Endothelial cell of umbilical vein (primary cell): ENCODE results near the gene LIPM. TPM values are rescaled to one million over a fixed set of nuclear protein-coding genes. Genes with fewer than 3 reads are reported as not detected.

ENCODE experiments used
- BruUV-seq: library from RNA; stranded (reverse); fragments of 400-500 nt; replicated peaks from 2 replicates; lab custom pipeline; 2021; lab: Mats Ljungman, UMichigan
- CTCF ChIA-PET: fragments of 300-600, 350-600 bp; sonication (Branson Sonifier 250); formaldehyde crosslinking; loops from one replicate; lab custom pipeline; 2021; ENCODE audit warnings: antibody characterized with exemption, inconsistent platforms; lab: Charles Lee
- POLR2A ChIA-PET: fragments of 300-600, 350-600 bp; sonication (Branson Sonifier 250); formaldehyde crosslinking; loops from one replicate; lab custom pipeline; 2021; ENCODE audit warnings: antibody characterized with exemption, inconsistent platforms; lab: Charles Lee
- DNase-seq: peaks from one replicate; pipeline ENCODE4 v3.0.0-alpha.2; 2011; ENCODE audit warnings: low read depth, low spot score
- FAIRE-seq: peaks from 2 replicates; lab custom pipeline; 2011; peaks lifted over from hg19 to GRCh38; lab: Jason Lieb, UNC
- H2AFZ ChIP-seq: 2 replicates; pipeline ENCODE4 v1.6.0; 2012; ENCODE audit warnings: low read depth, low read length, control low read depth, inconsistent platforms
- H3K27ac ChIP-seq: 2 replicates; pipeline ENCODE4 v1.5.1; 2011; ENCODE audit warnings: low read depth, mild to moderate bottlenecking, control low read depth, low read length, moderate library complexity; ENCODE audit not compliant: insufficient read depth
- H3K27me3 ChIP-seq, 2 experiments: 2 replicates each; pipeline versions ENCODE4 v1.6.0 to v1.6.1; 2011; ENCODE audit warnings: low read length in 2 of 2, mixed read lengths in 1 of 2; ENCODE audit not compliant: control insufficient read depth in 2 of 2, insufficient read depth in 2 of 2
- H3K36me3 ChIP-seq, 2 experiments: 2 replicates in 1 of 2; 3 replicates in 1 of 2; pipeline ENCODE4 v1.5.1; 2011; ENCODE audit warnings: low read length in 2 of 2, mild to moderate bottlenecking in 1 of 2, moderate library complexity in 1 of 2; ENCODE audit not compliant: control insufficient read depth in 2 of 2, insufficient read depth in 2 of 2; ENCODE audit errors: extremely low read depth in 1 of 2
- H3K4me1 ChIP-seq: 3 replicates; pipeline ENCODE4 v1.5.1; 2011; ENCODE audit warnings: mild to moderate bottlenecking, low read length; ENCODE audit not compliant: control insufficient read depth, insufficient read depth; ENCODE audit errors: extremely low read depth
- H3K4me2 ChIP-seq: 2 replicates; pipeline ENCODE4 v1.6.1; 2011; ENCODE audit warnings: low read length, control low read depth, mixed read lengths; ENCODE audit not compliant: insufficient read depth
- H3K4me3 ChIP-seq, 3 experiments: fragments of 200-600 bp in 1 of 3; sonication (generic), shearing (Covaris generic) in 1 of 3; replicated peaks in 1 of 3; 2 replicates each; pipeline ENCODE4 v1.5.1; 2011 to 2016; ENCODE audit warnings: control low read depth in 3 of 3, low read length in 3 of 3, mild to moderate bottlenecking in 2 of 3, inconsistent platforms in 1 of 3, low read depth in 1 of 3, moderate library complexity in 1 of 3; ENCODE audit not compliant: insufficient read depth in 1 of 3
- H3K79me2 ChIP-seq: 2 replicates; pipeline ENCODE4 v1.6.0; 2012; ENCODE audit warnings: low read length, inconsistent platforms; ENCODE audit not compliant: control insufficient read depth, insufficient read depth
- H3K9ac ChIP-seq: replicated peaks from 2 replicates; pipeline ENCODE3; 2011; ENCODE audit warnings: low read length, control low read depth; ENCODE audit not compliant: insufficient read depth; ENCODE audit errors: extremely low read depth
- H3K9me1 ChIP-seq: replicated peaks from 3 replicates; pipeline ENCODE4 v1.6.0; 2011; ENCODE audit warnings: mild to moderate bottlenecking, low read length; ENCODE audit not compliant: control insufficient read depth, insufficient read depth; ENCODE audit errors: extremely low read depth
- H3K9me3 ChIP-seq: replicated peaks from 2 replicates; pipeline ENCODE4 v1.5.1; 2012; ENCODE audit warnings: low read length, inconsistent platforms; ENCODE audit not compliant: control insufficient read depth, insufficient read depth
- H4K20me1 ChIP-seq: replicated peaks from 2 replicates; pipeline ENCODE3; 2011; ENCODE audit warnings: mild to moderate bottlenecking, low read length; ENCODE audit not compliant: control insufficient read depth, insufficient read depth; ENCODE audit errors: extremely low read depth
- EZH2 ChIP-seq: IDR thresholded peaks from 2 replicates; pipeline ENCODE4 v1.6.1; 2012; ENCODE audit warnings: borderline replicate concordance, low read depth, mild to moderate bottlenecking, moderate library complexity, low read length, inconsistent platforms; ENCODE audit not compliant: severe bottlenecking
- FOS ChIP-seq: IDR thresholded peaks from 2 replicates; pipeline ENCODE4 v1.6.1; 2011; ENCODE audit warnings: mild to moderate bottlenecking, low read length, moderate library complexity, borderline replicate concordance; ENCODE audit not compliant: insufficient read depth
- GATA2 ChIP-seq: IDR thresholded peaks from 2 replicates; pipeline ENCODE4 v1.7.0; 2011; ENCODE audit warnings: low read depth, mild to moderate bottlenecking, moderate library complexity, mixed read lengths, low read length; ENCODE audit not compliant: insufficient read length, insufficient read depth
- JUN ChIP-seq: IDR thresholded peaks from 2 replicates; pipeline ENCODE4 v1.6.1; 2011; ENCODE audit warnings: borderline replicate concordance, low read depth; ENCODE audit not compliant: insufficient read length, insufficient read depth
- MYC ChIP-seq: IDR thresholded peaks from one replicate; pipeline ENCODE4 v1.6.1; 2011; ENCODE audit warnings: mild to moderate bottlenecking, low read depth, low read length
- POLR2A ChIP-seq: IDR thresholded peaks from 2 replicates; pipeline ENCODE4 v1.6.1; 2012; ENCODE audit warnings: low read depth, mild to moderate bottlenecking, control low read depth, low read length
- POLR2AphosphoS5 ChIP-seq: IDR thresholded peaks from 2 replicates; pipeline ENCODE4 v1.6.1; 2012; ENCODE audit warnings: low read depth, mild to moderate bottlenecking, control low read depth, low read length, moderate library complexity; ENCODE audit not compliant: insufficient read depth
- dilution Hi-C: fragments of 300-500 bp; cut with MboI; formaldehyde crosslinking; loops from one replicate; pipeline ENCODE4 v1.15.0; 2019; ENCODE audit warnings: low sequenced_read_pairs; ENCODE audit not compliant: extremely low pct_ligation_motif_present
- intact Hi-C: fragments of 100-400 bp; cut with micrococcal nuclease; formaldehyde crosslinking; loops from one replicate; pipeline ENCODE4 v1.10.0; 2022
- polyA plus RNA-seq, 4 experiments: library from polyadenylated mRNA; depleted of rRNA in 3 of 4; stranded (reverse) in 3 of 4; unstranded in 1 of 4; fragments of >200 nt; gene quantifications; 2 replicates each; pipeline versions ENCODE4 v1.2.1 to v1.2.3, GENCODE V29; 2011 to 2012; ENCODE audit warnings: missing spikeins in 1 of 4
- total RNA-seq: library from RNA; stranded (reverse); gene quantifications from 2 replicates; pipeline ENCODE4 v1.2.3, GENCODE V29; 2021
- TF ChIP-seq, protein P1 (sequence below): IDR thresholded peaks from 2 replicates; pipeline ENCODE4 v1.6.1; 2011; ENCODE audit not compliant: insufficient read depth, insufficient read length
- TF ChIP-seq, protein P2 (sequence below), 2 donors: IDR thresholded peaks; 1 replicate in 1 of 2; 2 replicates in 1 of 2; pipeline ENCODE4 v1.5.1; 2011; ENCODE audit warnings: low read length in 2 of 2, mild to moderate bottlenecking in 2 of 2, moderate library complexity in 2 of 2, control low read depth in 1 of 2, inconsistent platforms in 1 of 2, low read depth in 1 of 2; ENCODE audit not compliant: insufficient read depth in 1 of 2; ENCODE audit errors: extremely low read depth in 1 of 2

The LIPM gene
- total and polyA plus RNA-seq, 2 donors (not counting 3 experiments of a cell fraction or from before 2014, with no cell fraction given), result not detected

DNA sequence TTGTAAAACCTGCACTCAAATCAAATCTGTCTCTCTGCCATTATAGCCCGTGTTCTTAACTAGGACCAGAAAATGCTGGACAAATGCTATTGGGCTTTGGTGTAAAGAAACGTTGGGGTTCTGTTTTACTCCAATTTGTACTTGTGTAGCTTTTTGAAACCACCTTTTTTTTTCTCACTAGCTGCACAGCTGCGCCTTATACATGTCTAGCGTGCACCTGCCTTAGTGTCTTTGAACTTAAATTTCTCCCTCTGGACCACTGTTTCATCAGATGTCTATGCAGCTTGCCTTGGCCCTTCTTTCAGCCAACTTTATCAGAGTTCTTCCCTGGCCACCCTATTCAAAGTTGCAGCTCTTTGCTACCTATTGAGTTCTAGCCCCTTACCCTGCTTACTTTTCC is 7.1 kb downstream of the LIPM start:
- H3K9me3 ChIP-seq, result no peaks in the 10 kb centered on the region
- DNase-seq (no peak), FAIRE-seq (no peak)
- H3K36me3 ChIP-seq, result no peaks in the 10 kb centered on the region
- no TSS peak for BruUV-seq
- dilution Hi-C loops, result no loop called here
- POLR2A ChIA-PET, result no interaction called here
- no peak overlapping the region for H3K27ac ChIP-seq
- TF ChIP-seq, protein P1, sequence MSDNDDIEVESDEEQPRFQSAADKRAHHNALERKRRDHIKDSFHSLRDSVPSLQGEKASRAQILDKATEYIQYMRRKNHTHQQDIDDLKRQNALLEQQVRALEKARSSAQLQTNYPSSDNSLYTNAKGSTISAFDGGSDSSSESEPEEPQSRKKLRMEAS, result no peak
- no peak for TF ChIP-seq POLR2AphosphoS5
- no peak for TF ChIP-seq FOS
- no peak for TF ChIP-seq POLR2A
- TF ChIP-seq MYC, result no peak
- TF ChIP-seq, protein P2, sequence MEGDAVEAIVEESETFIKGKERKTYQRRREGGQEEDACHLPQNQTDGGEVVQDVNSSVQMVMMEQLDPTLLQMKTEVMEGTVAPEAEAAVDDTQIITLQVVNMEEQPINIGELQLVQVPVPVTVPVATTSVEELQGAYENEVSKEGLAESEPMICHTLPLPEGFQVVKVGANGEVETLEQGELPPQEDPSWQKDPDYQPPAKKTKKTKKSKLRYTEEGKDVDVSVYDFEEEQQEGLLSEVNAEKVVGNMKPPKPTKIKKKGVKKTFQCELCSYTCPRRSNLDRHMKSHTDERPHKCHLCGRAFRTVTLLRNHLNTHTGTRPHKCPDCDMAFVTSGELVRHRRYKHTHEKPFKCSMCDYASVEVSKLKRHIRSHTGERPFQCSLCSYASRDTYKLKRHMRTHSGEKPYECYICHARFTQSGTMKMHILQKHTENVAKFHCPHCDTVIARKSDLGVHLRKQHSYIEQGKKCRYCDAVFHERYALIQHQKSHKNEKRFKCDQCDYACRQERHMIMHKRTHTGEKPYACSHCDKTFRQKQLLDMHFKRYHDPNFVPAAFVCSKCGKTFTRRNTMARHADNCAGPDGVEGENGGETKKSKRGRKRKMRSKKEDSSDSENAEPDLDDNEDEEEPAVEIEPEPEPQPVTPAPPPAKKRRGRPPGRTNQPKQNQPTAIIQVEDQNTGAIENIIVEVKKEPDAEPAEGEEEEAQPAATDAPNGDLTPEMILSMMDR (IDR thresholded peaks at IDR 0.05; ENCODE audit: extremely low read depth in 1 of 2, insufficient read depth in 1 of 2, low read depth in 1 of 2, low read length in 2 of 2), result no peak
- TF ChIP-seq EZH2, result no peak
- no peak for TF ChIP-seq GATA2
- TF ChIP-seq JUN, result no peak
- H3K4me3 ChIP-seq, result no peak overlapping the region
- no peaks in the 10 kb centered on the region for H3K9me1 ChIP-seq
- CTCF ChIA-PET, result interaction anchor here (1.0 to 6.5 kb wide), 8 partner anchors 18 to 244 kb away, joined by 3 to 164 read pairs (median 6); partner anchors contain the start of gene RNLS
- H3K9ac ChIP-seq, result no peak overlapping the region
- no peaks in the 10 kb centered on the region for H4K20me1 ChIP-seq
- no peaks in the 10 kb centered on the region for H3K27me3 ChIP-seq
- no peak overlapping the region for H2AFZ ChIP-seq
- no peaks in the 10 kb centered on the region for H3K79me2 ChIP-seq
- intact Hi-C loops, result loop anchor here (1.0 to 5.0 kb wide), 3 partner anchors 121 to 244 kb away; partner anchors contain the start of gene RNLS
- H3K4me1 ChIP-seq, result peaks cover 3% of the 10 kb centered on the region
- H3K4me2 ChIP-seq, result no peak overlapping the region
